Measurements from ENCODE around the gene JARID2.

Gene JARID2

GRCh38 chr6:15252195-15252594 lies 6.3 kb downstream of the JARID2 start:
- TF ChIP-seq GATA2 (IDR thresholded peaks at IDR 0.05; ENCODE audit: low read depth, low read length) (no peak), GATA3 (IDR thresholded peaks at IDR 0.05; ENCODE audit: low read depth, low read length) (no peak)

- TF ChIP-seq GATA2 (IDR thresholded peaks at IDR 0.05; ENCODE audit: low read depth, low read length) (no peak), GATA3 (IDR thresholded peaks at IDR 0.05; ENCODE audit: low read depth, low read length) (no peak)
Measured at GRCh38 chr6:15253203-15254022, 7.5 kb downstream of the JARID2 start.

GRCh38 chr6:15254070-15254975 lies 8.5 kb downstream of the JARID2 start:
- TF ChIP-seq GATA3 (IDR thresholded peaks at IDR 0.05; ENCODE audit: low read depth, low read length) (no peak), GATA2 (IDR thresholded peaks at IDR 0.05; ENCODE audit: low read depth, low read length) (no peak)

- TF ChIP-seq GATA3 (IDR thresholded peaks at IDR 0.05; ENCODE audit: low read depth, low read length) = no peak
- TF ChIP-seq GATA2 (IDR thresholded peaks at IDR 0.05; ENCODE audit: low read depth, low read length) = no peak
Measured at GRCh38 chr6:15255481-15255880, 9.6 kb downstream of the JARID2 start.

GRCh38 chr6:15255909-15256395 lies 10.1 kb downstream of the JARID2 start:
- TF ChIP-seq GATA2 (IDR thresholded peaks at IDR 0.05; ENCODE audit: low read depth, low read length) (no peak), GATA3 (IDR thresholded peaks at IDR 0.05; ENCODE audit: low read depth, low read length) (no peak)

GRCh38 chr6:15256538-15257271 lies 10.8 kb downstream of the JARID2 start:
- TF ChIP-seq GATA2 (IDR thresholded peaks at IDR 0.05; ENCODE audit: low read depth, low read length) = no peak
- TF ChIP-seq GATA3 (IDR thresholded peaks at IDR 0.05; ENCODE audit: low read depth, low read length) = no peak

- TF ChIP-seq GATA3 (IDR thresholded peaks at IDR 0.05; ENCODE audit: low read depth, low read length) (no peak), GATA2 (IDR thresholded peaks at IDR 0.05; ENCODE audit: low read depth, low read length) (no peak)
Measured at GRCh38 chr6:15257357-15258132, 11.7 kb downstream of the JARID2 start.

GRCh38 chr6:15259766-15260098 lies 13.9 kb downstream of the JARID2 start:
- no peak for TF ChIP-seq GATA3 (IDR thresholded peaks at IDR 0.05; ENCODE audit: low read depth, low read length)
- no peak for TF ChIP-seq GATA2 (IDR thresholded peaks at IDR 0.05; ENCODE audit: low read depth, low read length)

- TF ChIP-seq GATA2 (IDR thresholded peaks at IDR 0.05; ENCODE audit: low read depth, low read length) (no peak), GATA3 (IDR thresholded peaks at IDR 0.05; ENCODE audit: low read depth, low read length) (no peak)
Measured at GRCh38 chr6:15260099-15260821, 14.4 kb downstream of the JARID2 start.

- TF ChIP-seq GATA3 (IDR thresholded peaks at IDR 0.05; ENCODE audit: low read depth, low read length) (no peak), GATA2 (IDR thresholded peaks at IDR 0.05; ENCODE audit: low read depth, low read length) (no peak)
Measured at GRCh38 chr6:15263780-15264374, 18.0 kb downstream of the JARID2 start.

- TF ChIP-seq GATA2 (IDR thresholded peaks at IDR 0.05; ENCODE audit: low read depth, low read length) (no peak), GATA3 (IDR thresholded peaks at IDR 0.05; ENCODE audit: low read depth, low read length) (no peak)
Measured at GRCh38 chr6:15264412-15264811, 18.5 kb downstream of the JARID2 start.

Measured in SH-SY5Y (cell line).